SK-N-SH treated with all-trans-retinoic acid at 6 μM for 48 hours (cell line): ENCODE results near the gene TMC4.

ENCODE experiments used
- GLIS3 ChIP-seq: fragments of 250-450 bp; sonication (Bioruptor Pico); IDR thresholded peaks from 2 replicates; pipeline ENCODE4 v1.5.0; 2020; ENCODE audit warnings: mild to moderate bottlenecking, moderate library complexity
- TOX ChIP-seq: fragments of 250-450 bp; sonication (Bioruptor Pico); IDR thresholded peaks from 2 replicates; pipeline ENCODE4 v1.8.0; 2021; ENCODE audit warnings: mild to moderate bottlenecking, moderate library complexity, borderline replicate concordance
- ZFP3 ChIP-seq: fragments of 250-450 bp; sonication (Bioruptor Pico); IDR thresholded peaks from 2 replicates; pipeline ENCODE4 v1.5.0; 2020; ENCODE audit warnings: mild to moderate bottlenecking, moderate library complexity
- ZFP30 ChIP-seq: fragments of 450-650 bp; formaldehyde crosslinking; IDR thresholded peaks from 2 replicates; pipeline ENCODE4 v1.5.0; 2022; ENCODE audit warnings: mild to moderate bottlenecking, moderate library complexity
- ZNF8 ChIP-seq: fragments of 450-650 bp; formaldehyde crosslinking; IDR thresholded peaks from 2 replicates; pipeline ENCODE4 v1.5.0; 2020; ENCODE audit warnings: mild to moderate bottlenecking, moderate library complexity
- TF ChIP-seq, protein P1 (sequence below): fragments of 250-450 bp; sonication (Bioruptor Pico); IDR thresholded peaks from 2 replicates; pipeline ENCODE4 v1.8.0; 2020; ENCODE audit warnings: mild to moderate bottlenecking, moderate library complexity, borderline replicate concordance

DNA sequence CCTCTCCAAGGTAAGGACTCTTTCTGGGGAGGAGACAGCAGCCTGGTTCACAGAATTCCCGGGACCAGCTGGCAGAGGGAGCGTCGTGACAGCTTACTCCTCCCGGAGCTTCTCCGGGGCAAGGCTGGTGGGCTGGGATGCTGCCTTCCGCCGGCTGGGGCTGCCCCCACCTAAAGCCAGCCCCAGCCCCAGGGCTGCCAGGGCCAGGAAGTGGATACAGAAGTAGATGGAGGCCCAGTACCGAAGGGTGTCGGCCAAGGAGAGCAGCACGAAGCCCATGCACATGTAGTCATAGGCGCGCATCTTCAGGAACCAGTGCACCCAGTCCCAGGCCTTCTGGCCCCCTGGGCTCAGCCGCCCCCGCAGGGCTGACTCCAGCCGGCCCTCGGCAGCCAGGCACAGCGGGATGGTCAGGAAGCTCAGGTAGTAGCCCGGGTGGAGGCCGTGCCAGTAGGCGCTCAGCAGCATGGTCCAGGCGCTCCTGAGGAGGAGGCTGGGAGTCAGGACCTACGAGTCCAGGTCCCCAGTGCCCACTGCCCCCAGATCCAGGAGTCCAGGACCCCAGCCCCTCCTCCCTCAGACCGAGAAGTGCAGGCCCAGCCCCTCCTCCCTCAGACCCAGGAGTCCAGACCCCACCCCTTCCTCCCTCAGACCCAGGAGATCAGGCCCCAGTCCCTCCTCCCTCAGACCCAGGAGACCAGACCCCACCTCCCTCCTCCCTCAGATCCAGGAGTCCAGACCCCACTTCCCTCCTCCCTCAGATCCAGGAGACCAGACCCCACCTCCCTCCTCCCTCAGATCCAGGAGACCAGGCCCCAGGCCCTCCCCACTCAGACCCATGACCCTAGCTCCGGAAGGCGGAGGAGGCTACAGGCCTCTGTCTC is 1.2 kb upstream of the TMC4 start:
- TF ChIP-seq ZFP3 (CRISPR knock-in tag) (no peak), TOX (CRISPR knock-in tag) (no peak), GLIS3 (CRISPR knock-in tag) (no peak), ZFP30 (CRISPR knock-in tag) (no peak), ZNF8 (CRISPR knock-in tag) (no peak)
- TF ChIP-seq, protein P1, sequence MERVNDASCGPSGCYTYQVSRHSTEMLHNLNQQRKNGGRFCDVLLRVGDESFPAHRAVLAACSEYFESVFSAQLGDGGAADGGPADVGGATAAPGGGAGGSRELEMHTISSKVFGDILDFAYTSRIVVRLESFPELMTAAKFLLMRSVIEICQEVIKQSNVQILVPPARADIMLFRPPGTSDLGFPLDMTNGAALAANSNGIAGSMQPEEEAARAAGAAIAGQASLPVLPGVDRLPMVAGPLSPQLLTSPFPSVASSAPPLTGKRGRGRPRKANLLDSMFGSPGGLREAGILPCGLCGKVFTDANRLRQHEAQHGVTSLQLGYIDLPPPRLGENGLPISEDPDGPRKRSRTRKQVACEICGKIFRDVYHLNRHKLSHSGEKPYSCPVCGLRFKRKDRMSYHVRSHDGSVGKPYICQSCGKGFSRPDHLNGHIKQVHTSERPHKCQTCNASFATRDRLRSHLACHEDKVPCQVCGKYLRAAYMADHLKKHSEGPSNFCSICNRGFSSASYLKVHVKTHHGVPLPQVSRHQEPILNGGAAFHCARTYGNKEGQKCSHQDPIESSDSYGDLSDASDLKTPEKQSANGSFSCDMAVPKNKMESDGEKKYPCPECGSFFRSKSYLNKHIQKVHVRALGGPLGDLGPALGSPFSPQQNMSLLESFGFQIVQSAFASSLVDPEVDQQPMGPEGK = no peak
